ENCODE data around the gene OTP.

DNA sequence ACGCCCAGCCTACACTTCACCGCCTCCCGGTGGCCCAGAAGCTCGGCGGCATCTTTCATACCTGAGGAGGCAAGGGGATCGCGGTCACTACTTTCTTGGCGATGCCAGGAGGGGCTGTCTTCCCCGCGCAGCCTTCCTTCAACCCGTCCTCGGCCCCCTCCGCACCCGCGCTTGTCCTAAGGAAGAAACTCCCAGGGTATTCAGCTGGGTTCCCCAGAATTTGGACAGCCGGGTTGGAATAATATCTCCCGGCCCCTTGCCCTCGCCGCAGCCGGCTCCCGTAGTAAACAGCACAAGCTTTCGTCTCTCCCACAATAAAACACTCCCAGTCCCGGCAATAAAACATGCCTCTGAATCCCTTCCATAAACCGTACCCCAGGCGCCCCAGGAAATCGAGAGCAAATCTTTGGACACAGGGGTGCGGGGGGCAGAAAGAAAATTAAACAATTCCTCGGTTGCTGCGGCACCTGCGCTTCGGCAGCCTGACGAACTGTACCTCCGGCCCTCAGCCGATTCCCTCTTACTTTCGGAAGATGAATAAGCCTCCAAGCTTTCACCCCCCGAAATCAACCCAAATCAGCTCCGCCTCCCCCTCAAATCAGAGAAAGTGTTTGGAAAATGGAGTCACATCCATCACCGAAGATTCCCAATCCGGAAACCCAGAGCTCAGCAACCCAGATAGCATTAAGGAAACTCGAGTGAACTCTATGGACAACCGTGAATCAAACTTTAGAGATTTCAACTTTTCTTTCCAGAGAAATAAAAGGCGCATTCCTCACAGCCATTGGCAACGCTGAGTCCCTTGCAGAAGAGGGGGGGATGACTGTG, 1.1 kb downstream of the OTP start:
- TF ChIP-seq, protein P1, sequence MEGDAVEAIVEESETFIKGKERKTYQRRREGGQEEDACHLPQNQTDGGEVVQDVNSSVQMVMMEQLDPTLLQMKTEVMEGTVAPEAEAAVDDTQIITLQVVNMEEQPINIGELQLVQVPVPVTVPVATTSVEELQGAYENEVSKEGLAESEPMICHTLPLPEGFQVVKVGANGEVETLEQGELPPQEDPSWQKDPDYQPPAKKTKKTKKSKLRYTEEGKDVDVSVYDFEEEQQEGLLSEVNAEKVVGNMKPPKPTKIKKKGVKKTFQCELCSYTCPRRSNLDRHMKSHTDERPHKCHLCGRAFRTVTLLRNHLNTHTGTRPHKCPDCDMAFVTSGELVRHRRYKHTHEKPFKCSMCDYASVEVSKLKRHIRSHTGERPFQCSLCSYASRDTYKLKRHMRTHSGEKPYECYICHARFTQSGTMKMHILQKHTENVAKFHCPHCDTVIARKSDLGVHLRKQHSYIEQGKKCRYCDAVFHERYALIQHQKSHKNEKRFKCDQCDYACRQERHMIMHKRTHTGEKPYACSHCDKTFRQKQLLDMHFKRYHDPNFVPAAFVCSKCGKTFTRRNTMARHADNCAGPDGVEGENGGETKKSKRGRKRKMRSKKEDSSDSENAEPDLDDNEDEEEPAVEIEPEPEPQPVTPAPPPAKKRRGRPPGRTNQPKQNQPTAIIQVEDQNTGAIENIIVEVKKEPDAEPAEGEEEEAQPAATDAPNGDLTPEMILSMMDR (IDR thresholded peaks at IDR 0.05; ENCODE audit: insufficient read depth, low read length) = no peak
- TF ChIP-seq, protein P2, sequence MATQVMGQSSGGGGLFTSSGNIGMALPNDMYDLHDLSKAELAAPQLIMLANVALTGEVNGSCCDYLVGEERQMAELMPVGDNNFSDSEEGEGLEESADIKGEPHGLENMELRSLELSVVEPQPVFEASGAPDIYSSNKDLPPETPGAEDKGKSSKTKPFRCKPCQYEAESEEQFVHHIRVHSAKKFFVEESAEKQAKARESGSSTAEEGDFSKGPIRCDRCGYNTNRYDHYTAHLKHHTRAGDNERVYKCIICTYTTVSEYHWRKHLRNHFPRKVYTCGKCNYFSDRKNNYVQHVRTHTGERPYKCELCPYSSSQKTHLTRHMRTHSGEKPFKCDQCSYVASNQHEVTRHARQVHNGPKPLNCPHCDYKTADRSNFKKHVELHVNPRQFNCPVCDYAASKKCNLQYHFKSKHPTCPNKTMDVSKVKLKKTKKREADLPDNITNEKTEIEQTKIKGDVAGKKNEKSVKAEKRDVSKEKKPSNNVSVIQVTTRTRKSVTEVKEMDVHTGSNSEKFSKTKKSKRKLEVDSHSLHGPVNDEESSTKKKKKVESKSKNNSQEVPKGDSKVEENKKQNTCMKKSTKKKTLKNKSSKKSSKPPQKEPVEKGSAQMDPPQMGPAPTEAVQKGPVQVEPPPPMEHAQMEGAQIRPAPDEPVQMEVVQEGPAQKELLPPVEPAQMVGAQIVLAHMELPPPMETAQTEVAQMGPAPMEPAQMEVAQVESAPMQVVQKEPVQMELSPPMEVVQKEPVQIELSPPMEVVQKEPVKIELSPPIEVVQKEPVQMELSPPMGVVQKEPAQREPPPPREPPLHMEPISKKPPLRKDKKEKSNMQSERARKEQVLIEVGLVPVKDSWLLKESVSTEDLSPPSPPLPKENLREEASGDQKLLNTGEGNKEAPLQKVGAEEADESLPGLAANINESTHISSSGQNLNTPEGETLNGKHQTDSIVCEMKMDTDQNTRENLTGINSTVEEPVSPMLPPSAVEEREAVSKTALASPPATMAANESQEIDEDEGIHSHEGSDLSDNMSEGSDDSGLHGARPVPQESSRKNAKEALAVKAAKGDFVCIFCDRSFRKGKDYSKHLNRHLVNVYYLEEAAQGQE (IDR thresholded peaks at IDR 0.05; ENCODE audit: insufficient replicate concordance, low read depth) = no peak

All from HL-60 (cell line).